ENCODE data around the gene FOXL3. TPM values are rescaled to one million over a fixed set of nuclear protein-coding genes. Genes with fewer than 3 reads are reported as not detected.

Gene FOXL3
- polyA plus RNA-seq, 2 of the 4 experiments (the other 2 are of a cell fraction), result not detected

GRCh38 chr7:300546-301290 is 10.7 kb downstream of the FOXL3 start:
- TF ChIP-seq, protein P1, sequence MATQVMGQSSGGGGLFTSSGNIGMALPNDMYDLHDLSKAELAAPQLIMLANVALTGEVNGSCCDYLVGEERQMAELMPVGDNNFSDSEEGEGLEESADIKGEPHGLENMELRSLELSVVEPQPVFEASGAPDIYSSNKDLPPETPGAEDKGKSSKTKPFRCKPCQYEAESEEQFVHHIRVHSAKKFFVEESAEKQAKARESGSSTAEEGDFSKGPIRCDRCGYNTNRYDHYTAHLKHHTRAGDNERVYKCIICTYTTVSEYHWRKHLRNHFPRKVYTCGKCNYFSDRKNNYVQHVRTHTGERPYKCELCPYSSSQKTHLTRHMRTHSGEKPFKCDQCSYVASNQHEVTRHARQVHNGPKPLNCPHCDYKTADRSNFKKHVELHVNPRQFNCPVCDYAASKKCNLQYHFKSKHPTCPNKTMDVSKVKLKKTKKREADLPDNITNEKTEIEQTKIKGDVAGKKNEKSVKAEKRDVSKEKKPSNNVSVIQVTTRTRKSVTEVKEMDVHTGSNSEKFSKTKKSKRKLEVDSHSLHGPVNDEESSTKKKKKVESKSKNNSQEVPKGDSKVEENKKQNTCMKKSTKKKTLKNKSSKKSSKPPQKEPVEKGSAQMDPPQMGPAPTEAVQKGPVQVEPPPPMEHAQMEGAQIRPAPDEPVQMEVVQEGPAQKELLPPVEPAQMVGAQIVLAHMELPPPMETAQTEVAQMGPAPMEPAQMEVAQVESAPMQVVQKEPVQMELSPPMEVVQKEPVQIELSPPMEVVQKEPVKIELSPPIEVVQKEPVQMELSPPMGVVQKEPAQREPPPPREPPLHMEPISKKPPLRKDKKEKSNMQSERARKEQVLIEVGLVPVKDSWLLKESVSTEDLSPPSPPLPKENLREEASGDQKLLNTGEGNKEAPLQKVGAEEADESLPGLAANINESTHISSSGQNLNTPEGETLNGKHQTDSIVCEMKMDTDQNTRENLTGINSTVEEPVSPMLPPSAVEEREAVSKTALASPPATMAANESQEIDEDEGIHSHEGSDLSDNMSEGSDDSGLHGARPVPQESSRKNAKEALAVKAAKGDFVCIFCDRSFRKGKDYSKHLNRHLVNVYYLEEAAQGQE (IDR thresholded peaks at IDR 0.05), result no peak
- no peak for TF ChIP-seq RARB (CRISPR knock-in tag; IDR thresholded peaks at IDR 0.05)
- TF ChIP-seq, protein P2, sequence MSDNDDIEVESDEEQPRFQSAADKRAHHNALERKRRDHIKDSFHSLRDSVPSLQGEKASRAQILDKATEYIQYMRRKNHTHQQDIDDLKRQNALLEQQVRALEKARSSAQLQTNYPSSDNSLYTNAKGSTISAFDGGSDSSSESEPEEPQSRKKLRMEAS (IDR thresholded peaks at IDR 0.05), result no peak
- no peak for TF ChIP-seq NR3C1 (IDR thresholded peaks at IDR 0.05)
- no peak for TF ChIP-seq HOXA7 (CRISPR knock-in tag; IDR thresholded peaks at IDR 0.05)
- no peak for TF ChIP-seq ZC3H11A (IDR thresholded peaks at IDR 0.05)
- no peak for TF ChIP-seq HDAC2 (IDR thresholded peaks at IDR 0.05)
- TF ChIP-seq BCL3 (IDR thresholded peaks at IDR 0.05), result no peak
- no peak for TF ChIP-seq SREBF2 (IDR thresholded peaks at IDR 0.05)
- TF ChIP-seq CTCF (IDR thresholded peaks at IDR 0.05), result no peak
- TF ChIP-seq RFX5 (IDR thresholded peaks at IDR 0.05), result no peak
- TF ChIP-seq TFCP2L1 (CRISPR knock-in tag; IDR thresholded peaks at IDR 0.05), result no peak
- TF ChIP-seq RCOR1 (IDR thresholded peaks at IDR 0.05; ENCODE audit: low read depth, low read length), result no peak
- TF ChIP-seq HOXB5 (CRISPR knock-in tag; IDR thresholded peaks at IDR 0.05), result no peak
- TF ChIP-seq KDM1A (IDR thresholded peaks at IDR 0.05; ENCODE audit: low read depth), result no peak
- no peak for TF ChIP-seq USF2 (IDR thresholded peaks at IDR 0.05)
- no peak for TF ChIP-seq E2F6 (IDR thresholded peaks at IDR 0.05; ENCODE audit: borderline replicate concordance, low read depth)
- no peak overlapping the region for H3K4me3 ChIP-seq
- no peak for ATAC-seq
- no peaks in the 10 kb centered on the region for H3K4me1 ChIP-seq
- no peaks in the 10 kb centered on the region for H3K9me3 ChIP-seq
- no peak for FAIRE-seq
- ChIA-PET POLR2A (no interaction called here), CTCF (no interaction called here)
- H3K4me2 ChIP-seq, result no peak overlapping the region
- no peak overlapping the region for H3K27ac ChIP-seq
- DNase-seq (ENCODE audit: low read depth in 1 of 2, low spot score in 1 of 2), result no peak
- 70% methylated on average over 13 of the region's 13 CpGs for WGBS (ENCODE audit: missing lambda C conversion rate)

Measured in A549 (cell line).